ENCODE data around the gene CXCL16. TPM values are rescaled to one million over a fixed set of nuclear protein-coding genes. Genes with fewer than 3 reads are reported as not detected.

Gene CXCL16
- total RNA-seq: 10 to 100 TPM; 13.3 to 69.6 (median 31.3) TPM
- long read RNA-seq, partial matches to known transcripts: 0 of 6 reads
- long read RNA-seq, other reads (novel, unspliced or antisense): 1 of 6 reads

- Histone ChIP-seq H3K36me3 (no peaks in the 10 kb centered on the region), H3K4me3 (peak within 1 kb of the TSS; percentile 73 to 94 (median 90)), H3K9me3 (no peaks in the 10 kb centered on the region), H3K27me3 (no peaks in the 10 kb centered on the region), H3K27ac (peak within 1 kb of the TSS; percentile 64 to 87 (median 74)), H3K4me1 (peaks cover 0 to 4% (median 0%) of the 10 kb centered on the region in 4 donors)
- DNase-seq (peak; percentile 74 to 79 (median 77)), ATAC-seq (peak; percentile 63 to 75 (median 70))
- WGBS (ENCODE audit: insufficient coverage, low coverage, low lambda C conversion rate, missing lambda C conversion rate): 0% methylated on average over 2 of the region's 100 CpGs
- TF ChIP-seq POLR2A (IDR thresholded peaks at IDR 0.05) (peak; percentile 79), CTCF (IDR thresholded peaks at IDR 0.05) (no peak)
- intact Hi-C loops (cut with DNase I): loop anchor here (10.0 kb wide), 1 partner anchor 45 kb away; the partner anchor contains the start of genes GLTPD2 (in 2 of the 2) and VMO1 (in 2 of the 2)
These were observed at the start of gene CXCL16, which contains the start of gene ZMYND15 for GRCh38 chr17:4739122-4740024. CXCL16 (minus strand) TSS chr17:4739928; CDS start chr17:4739339, 589 bp downstream. ZMYND15 (plus strand) TSS chr17:4739833; CDS start chr17:4740549, 716 bp downstream.

- TF ChIP-seq POLR2A (IDR thresholded peaks at IDR 0.05) (peak; percentile 74), CTCF (IDR thresholded peaks at IDR 0.05) (peak in 2 of 4 donors; percentile 9 to 16)
- peak; percentile 40 to 63 (median 57) for ATAC-seq
- intact Hi-C loops (cut with DNase I): loop anchor here (5.0 to 10.0 kb wide), 2 partner anchors 54 to 98 kb away; partner anchors contain the start of genes CXCL16 (in 2 of the 2), MED11 (in 2 of the 2) and ZMYND15 (in 2 of the 2)
- peaks cover 0 to 25% (median 5%) of the 10 kb centered on the region in 4 donors for H3K4me1 ChIP-seq
- WGBS (ENCODE audit: insufficient coverage, low coverage, low lambda C conversion rate, missing lambda C conversion rate): 8% methylated on average over 7 of the region's 62 CpGs
- DNase-seq: peak; percentile 76 to 79 (median 76)
- H3K27ac ChIP-seq: peak within 1 kb of the TSS; percentile 84 to 96 (median 92)
- H3K36me3 ChIP-seq: no peaks in the 10 kb centered on the region
- no peaks in the 10 kb centered on the region for H3K9me3 ChIP-seq
- peak within 1 kb of the TSS; percentile 68 to 84 (median 83) for H3K4me3 ChIP-seq
- H3K27me3 ChIP-seq: no peaks in the 10 kb centered on the region
These were observed 49.3 kb upstream of the CXCL16 start, which contains the start of gene GLTPD2 for GRCh38 chr17:4788807-4789700. GLTPD2 (plus strand) TSS chr17:4788964; CDS start chr17:4789012, 48 bp downstream.

GRCh38 chr17:4788159-4788806 is 48.6 kb upstream of the CXCL16 start:
- Histone ChIP-seq H3K27me3 (no peaks in the 10 kb centered on the region), H3K4me3 (peak overlapping the region; percentile 68 to 84 (median 83)), H3K36me3 (no peaks in the 10 kb centered on the region), H3K4me1 (peaks cover 0 to 25% (median 5%) of the 10 kb centered on the region in 4 donors), H3K27ac (peak overlapping the region; percentile 84 to 96 (median 92)), H3K9me3 (no peaks in the 10 kb centered on the region)
- intact Hi-C loops (cut with DNase I): loop anchor here (5.0 to 10.0 kb wide), 2 partner anchors 53 to 99 kb away; partner anchors contain the start of genes CXCL16 (in 2 of the 2), MED11 (in 2 of the 2) and ZMYND15 (in 2 of the 2)
- 18% methylated on average over 14 of the region's 14 CpGs for WGBS (ENCODE audit: insufficient coverage, low coverage, low lambda C conversion rate, missing lambda C conversion rate)
- peak in 1 of 4 donors; percentile 0 for ATAC-seq
- TF ChIP-seq POLR2A (IDR thresholded peaks at IDR 0.05) (no peak), CTCF (IDR thresholded peaks at IDR 0.05) (peak in 1 of 4 donors; percentile 5)
- DNase-seq: no peak

Data from right lobe of liver (tissue), 6 donors.